Heart right ventricle (tissue), 16 donors: ENCODE data around the gene CCSER1. TPM values are rescaled to one million over a fixed set of nuclear protein-coding genes. Genes with fewer than 3 reads are reported as not detected.
A peak's percentile ranks its signal among the peaks of the same experiment; 100 is the strongest.

Source experiments
- ATAC-seq, 8 donors: fragments of 200-7000 bp; cut with Tn5 transposase; one replicate each; pipeline ENCODE4 v1.9.1; 2020; ENCODE audit warnings: mild to moderate bottlenecking in 8 of 8, moderate library complexity in 8 of 8, moderate number of reproducible peaks in 1 of 8
- DNase-seq, 2 donors: peaks; one replicate each; pipeline ENCODE4 v3.0.0-alpha.2; 2020
- H3K27ac ChIP-seq, 10 donors: fragments of 200-600 bp; sonication (generic) in 2 of 10; one replicate each; pipeline versions ENCODE4 v1.5.0 to v1.8.0; 2020 to 2022; ENCODE audit warnings: mild to moderate bottlenecking in 3 of 10
- H3K27me3 ChIP-seq, 7 donors: fragments of 200-600 bp; one replicate each; pipeline ENCODE4 v1.8.0; 2021 to 2022; ENCODE audit warnings: mild to moderate bottlenecking in 2 of 7
- H3K36me3 ChIP-seq, 9 donors: fragments of 200-600 bp; sonication (generic) in 1 of 9; one replicate each; pipeline versions ENCODE4 v1.5.0 to v1.8.0; 2020 to 2022; ENCODE audit warnings: mild to moderate bottlenecking in 2 of 9
- H3K4me1 ChIP-seq, 9 donors: fragments of 200-600 bp; sonication (generic) in 1 of 9; one replicate each; pipeline versions ENCODE4 v1.5.0 to v1.8.0; 2020 to 2022; ENCODE audit warnings: mild to moderate bottlenecking in 4 of 9
- H3K4me3 ChIP-seq, 10 donors: fragments of 200-600 bp; sonication (generic) in 2 of 10; one replicate each; pipeline versions ENCODE4 v1.5.0 to v1.8.0; 2020 to 2022; ENCODE audit warnings: mild to moderate bottlenecking in 7 of 10, moderate library complexity in 2 of 10
- H3K9me3 ChIP-seq, 11 donors: fragments of 200-600 bp in 10 of 11; sonication (generic) in 2 of 11; one replicate each; pipeline versions ENCODE4 v1.5.0 to v1.8.0; 2013 to 2022; ENCODE audit warnings: mild to moderate bottlenecking in 2 of 11, control low read depth in 1 of 11, moderate library complexity in 1 of 11
- WGBS, 2 donors: extraction: QIAGEN DNeasy Blood & Tissue Kit; methylation state at CpG; one replicate each; pipeline ENCODE4 v1.1.7; 2013; ENCODE audit warnings: inconsistent platforms in 1 of 2; 5-methylcytosine and 5-hydroxymethylcytosine counted together
- intact Hi-C, 10 donors: fragments of 100-400 bp; cut with DNase I; formaldehyde crosslinking; loops; one replicate each; pipeline versions ENCODE4 v1.11.1 to v1.14.2; 2022
- polyA plus RNA-seq, 2 donors: library from polyadenylated mRNA; stranded (reverse); fragments of 200-250 nt; gene quantifications; one replicate each; pipeline ENCODE4 v1.2.3, GENCODE V29; 2013
- total RNA-seq, 10 donors: library from RNA; stranded (reverse); fragmentation: NEBNext Ultra II Directional in 3 of 10; extraction: Animal tissue kit (Norgen Biotek cat#: 25700) in 3 of 10; gene quantifications; one replicate each; pipeline versions ENCODE4 v1.2.1 to v1.2.4, GENCODE V29; 2021 to 2023
- TF ChIP-seq, protein P1 (sequence below), 9 donors: fragments of 200-600 bp; sonication (generic) in 2 of 9; IDR thresholded peaks; one replicate each; pipeline versions ENCODE4 v1.5.0 to v1.8.0; 2021 to 2022; ENCODE audit warnings: antibody characterized with exemption in 9 of 9, mild to moderate bottlenecking in 5 of 9, moderate library complexity in 1 of 9
- donor health status: Arrhythmogenic right ventricular cardiomyopathy.
- donor health status: ischemic (EF 13 %, LVEDD 7.1; RV severe dilation, severe dysfunction).
- donor health status: healthy with polysubstance abuse.
- donor health status: DM: no; HTN: yes; CAD: no.
- donor health status: DM: no; HTN: no; CAD: no.
- donor health status: ischemic (EF 25% LVEDD 6.9; RV normal size, moderate dysfunction).
- donor health status: ischemic (EF 25% LVEDD 5.7; RV mildly dilated, moderate dysfunction).
- donor health status: healthy.
- donor health status: DM: yes; HTN: yes; CAD: no.
- donor health status: Ischemic cardiomyopathy.
- donor health status: ischemic (EF 35%, LVEDD 5.7; RV mildly dilated, moderate dysfunction).
- donor health status: nonischemic (EF 11% LVEDD 7.7; RV severe dilation, severe dysfunction).
- donor health status: DM: yes; HTN: yes; CAD: no.
- donor health status: PGD.
- donor health status: ischemic (EF 29% LVEDD 5.4; RV normal size, mild dysfunction).
- donor health status: nonischemic (EF 23%, LVEDD 6.1; RV moderate dilation, normal function).

The CCSER1 gene
- total and polyA plus RNA-seq, 12 donors = 1.5 to 16.4 (median 12.0) TPM

DNA sequence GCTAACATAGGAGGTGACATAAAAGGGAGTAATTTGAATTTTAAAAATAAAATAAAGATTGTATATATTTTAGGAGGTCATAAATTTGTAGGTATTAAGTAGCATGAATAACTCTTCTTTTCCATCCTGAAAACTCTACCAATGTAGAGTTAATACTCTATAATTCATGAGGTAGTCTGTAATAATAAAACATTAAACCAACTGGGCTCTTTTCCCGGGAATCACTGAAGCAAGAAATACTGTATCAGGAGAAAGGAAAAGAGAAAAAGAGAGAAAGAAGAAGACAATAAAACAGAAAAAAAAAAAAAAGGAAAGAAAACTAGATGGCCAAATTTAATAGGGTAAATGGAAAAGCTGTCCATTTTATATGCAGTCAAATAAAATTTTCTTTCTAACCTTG, 984.4 kb downstream of the CCSER1 start:
- TF ChIP-seq, protein P1, sequence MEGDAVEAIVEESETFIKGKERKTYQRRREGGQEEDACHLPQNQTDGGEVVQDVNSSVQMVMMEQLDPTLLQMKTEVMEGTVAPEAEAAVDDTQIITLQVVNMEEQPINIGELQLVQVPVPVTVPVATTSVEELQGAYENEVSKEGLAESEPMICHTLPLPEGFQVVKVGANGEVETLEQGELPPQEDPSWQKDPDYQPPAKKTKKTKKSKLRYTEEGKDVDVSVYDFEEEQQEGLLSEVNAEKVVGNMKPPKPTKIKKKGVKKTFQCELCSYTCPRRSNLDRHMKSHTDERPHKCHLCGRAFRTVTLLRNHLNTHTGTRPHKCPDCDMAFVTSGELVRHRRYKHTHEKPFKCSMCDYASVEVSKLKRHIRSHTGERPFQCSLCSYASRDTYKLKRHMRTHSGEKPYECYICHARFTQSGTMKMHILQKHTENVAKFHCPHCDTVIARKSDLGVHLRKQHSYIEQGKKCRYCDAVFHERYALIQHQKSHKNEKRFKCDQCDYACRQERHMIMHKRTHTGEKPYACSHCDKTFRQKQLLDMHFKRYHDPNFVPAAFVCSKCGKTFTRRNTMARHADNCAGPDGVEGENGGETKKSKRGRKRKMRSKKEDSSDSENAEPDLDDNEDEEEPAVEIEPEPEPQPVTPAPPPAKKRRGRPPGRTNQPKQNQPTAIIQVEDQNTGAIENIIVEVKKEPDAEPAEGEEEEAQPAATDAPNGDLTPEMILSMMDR (IDR thresholded peaks at IDR 0.05) = no peak
- DNase-seq = no peak
- peaks cover 0 to 5% (median 0%) of the 10 kb centered on the region in 11 donors for H3K9me3 ChIP-seq
- 90 to 94% methylated on average over 1 of the region's 1 CpG for WGBS, 2 donors
- H3K27me3 ChIP-seq = no peaks in the 10 kb centered on the region
- no peaks in the 10 kb centered on the region for H3K36me3 ChIP-seq
- intact Hi-C loops = loop anchor here in 5 of 10 donors (5.0 to 10.0 kb wide), 2 partner anchors 1273 to 1276 kb away; no protein-coding TSS in a partner anchor
- no peak overlapping the region for H3K27ac ChIP-seq
- H3K4me3 ChIP-seq = no peak overlapping the region
- peaks cover 0 to 4% (median 0%) of the 10 kb centered on the region in 9 donors for H3K4me1 ChIP-seq
- no peak for ATAC-seq

DNA sequence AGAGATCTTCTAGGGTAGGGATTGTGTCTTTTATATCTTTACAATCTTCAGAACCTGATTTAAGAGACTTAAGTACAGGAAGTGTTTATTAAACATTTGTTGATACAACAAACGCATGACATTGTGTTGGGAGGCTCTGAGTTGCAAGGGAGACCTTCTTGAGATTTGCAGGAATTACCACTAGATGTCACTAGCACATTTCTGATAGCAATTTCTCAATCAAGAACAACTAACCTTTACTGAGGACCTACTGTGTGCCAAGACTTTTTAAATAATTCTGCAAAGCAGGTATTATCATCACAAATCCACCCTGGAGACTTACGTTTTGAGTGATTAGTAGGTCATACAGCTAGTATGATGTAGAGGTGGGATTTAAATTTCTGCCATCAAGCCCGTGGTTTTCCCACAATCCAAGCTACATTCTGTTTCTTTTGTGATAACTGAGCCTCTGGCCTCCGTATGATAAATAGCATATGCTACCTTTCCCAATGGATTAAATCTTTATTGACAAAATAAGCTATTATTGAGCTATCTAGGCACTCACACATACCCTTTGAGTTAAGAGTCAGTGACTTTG, 986.0 kb downstream of the CCSER1 start:
- DNase-seq (no peak), ATAC-seq (no peak)
- Histone ChIP-seq H3K4me1 (peaks cover 0 to 4% (median 0%) of the 10 kb centered on the region in 9 donors), H3K9me3 (peaks cover 0 to 5% (median 0%) of the 10 kb centered on the region in 11 donors), H3K4me3 (no peak overlapping the region), H3K27ac (no peak overlapping the region), H3K36me3 (no peaks in the 10 kb centered on the region), H3K27me3 (no peaks in the 10 kb centered on the region)
- intact Hi-C loops = loop anchor here in 5 of 10 donors (5.0 to 10.0 kb wide), 2 partner anchors 1272 to 1274 kb away; no protein-coding TSS in a partner anchor
- TF ChIP-seq, protein P1 (IDR thresholded peaks at IDR 0.05) = peak in 8 of 9 donors; percentile 33 to 70 (median 56)
- WGBS, 2 donors = 35% methylated on average over 4 of the region's 4 CpGs

DNA sequence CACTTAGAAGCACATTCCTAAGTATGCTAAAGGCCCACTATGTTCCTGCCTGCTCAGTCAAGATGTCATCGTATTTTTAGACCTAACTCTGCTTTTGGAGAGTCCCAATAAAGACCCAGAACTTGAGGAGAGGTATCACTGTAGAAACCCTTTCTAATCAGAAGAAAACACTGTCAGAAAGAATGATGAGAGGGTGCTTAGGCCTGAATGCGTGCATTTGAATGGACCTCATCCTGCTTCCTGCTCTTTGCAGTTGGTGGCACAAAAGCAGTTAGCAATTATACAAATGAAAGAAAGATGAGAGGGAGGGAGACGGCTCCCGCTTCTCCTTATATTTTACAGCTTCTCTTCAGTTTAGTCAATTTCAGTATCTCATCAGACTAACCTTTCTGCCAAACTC, 987.2 kb downstream of the CCSER1 start:
- 81 to 87% methylated on average over 4 of the region's 4 CpGs for WGBS, 2 donors
- DNase-seq (no peak), ATAC-seq (no peak)
- TF ChIP-seq, protein P1 (IDR thresholded peaks at IDR 0.05) = no peak
- Histone ChIP-seq H3K36me3 (no peaks in the 10 kb centered on the region), H3K4me1 (no peaks in the 10 kb centered on the region), H3K27ac (no peak overlapping the region), H3K27me3 (no peaks in the 10 kb centered on the region), H3K4me3 (no peak overlapping the region), H3K9me3 (peaks cover 0 to 5% (median 0%) of the 10 kb centered on the region in 11 donors)
- intact Hi-C loops = loop anchor here in 5 of 10 donors (5.0 to 10.0 kb wide), 2 partner anchors 1270 to 1273 kb away; no protein-coding TSS in a partner anchor

DNA sequence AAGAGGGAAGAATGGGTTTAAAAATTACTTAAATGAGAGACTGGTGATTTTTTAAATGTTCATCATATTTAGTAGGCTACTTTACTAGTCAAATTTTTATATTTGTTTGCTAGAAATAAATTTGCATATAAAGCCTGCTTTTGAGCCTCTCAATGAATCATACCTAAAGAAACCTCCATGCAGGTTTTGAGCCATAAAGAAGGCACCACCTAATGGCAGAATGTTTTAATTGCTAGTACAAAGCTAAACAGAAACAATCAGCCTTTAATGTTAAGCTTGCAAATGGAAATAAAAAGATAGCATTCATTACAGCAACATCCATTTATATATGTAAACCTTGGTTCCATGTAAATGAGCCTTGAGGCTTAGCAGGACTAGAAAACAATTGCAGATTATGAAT, 989.7 kb downstream of the CCSER1 start:
- H3K4me3 ChIP-seq = no peak overlapping the region
- no peak for ATAC-seq
- no peak overlapping the region for H3K27ac ChIP-seq
- DNase-seq = no peak
- peaks cover 0 to 5% (median 0%) of the 10 kb centered on the region in 11 donors for H3K9me3 ChIP-seq
- no peaks in the 10 kb centered on the region for H3K4me1 ChIP-seq
- no peaks in the 10 kb centered on the region for H3K27me3 ChIP-seq
- TF ChIP-seq, protein P1 (IDR thresholded peaks at IDR 0.05) = peak in 2 of 9 donors; percentile 11 to 22
- intact Hi-C loops = loop anchor here in 4 of 10 donors (10.0 kb wide), 1 partner anchor 1268 kb away; no protein-coding TSS in a partner anchor
- no peaks in the 10 kb centered on the region for H3K36me3 ChIP-seq
